Chondrocyte (in vitro differentiated cells): Measurements from ENCODE around the gene DUSP21. TPM values are rescaled to one million over a fixed set of nuclear protein-coding genes. Genes with fewer than 3 reads are reported as not detected.

Experiments used
- DNase-seq: peaks from one replicate; pipeline ENCODE4 v3.0.0; 2021; ENCODE audit warnings: mixed read lengths, low spot score
- H3K27ac Mint-ChIP-seq: one replicate; pipeline ENCODE4 v1.8.0; 2021; ENCODE audit warnings: mild to moderate bottlenecking, moderate library complexity, mixed read lengths; ENCODE audit not compliant: unreplicated experiment
- H3K27me3 Mint-ChIP-seq: 2 replicates; pipeline ENCODE4 v1.8.0; 2021; ENCODE audit warnings: low read depth, mixed read lengths
- H3K36me3 Mint-ChIP-seq: 2 replicates; pipeline ENCODE4 v1.8.0; 2021; ENCODE audit warnings: low read depth, mixed read lengths
- H3K4me1 Mint-ChIP-seq: 2 replicates; pipeline ENCODE4 v1.8.0; 2021; ENCODE audit warnings: low read depth, mild to moderate bottlenecking, mixed read lengths
- H3K4me3 Mint-ChIP-seq: one replicate; pipeline ENCODE4 v1.8.0; 2021; ENCODE audit warnings: mild to moderate bottlenecking, moderate library complexity, mixed read lengths; ENCODE audit not compliant: unreplicated experiment
- H3K9me3 Mint-ChIP-seq: 2 replicates; pipeline ENCODE4 v1.8.0; 2021; ENCODE audit warnings: low read depth, mixed read lengths
- total RNA-seq: library from RNA; stranded (reverse); gene quantifications from 3 replicates; pipeline ENCODE4 v1.2.1, GENCODE V29; 2021
- TF ChIP-seq, protein P1 (sequence below): fragments of 200-600 bp; sonication (generic); IDR thresholded peaks from 2 replicates; pipeline ENCODE4 v1.5.0; 2021; ENCODE audit warnings: antibody characterized with exemption, mild to moderate bottlenecking, moderate library complexity

Gene DUSP21
- total RNA-seq, 1 donor from 2014 or later: not detected

DNA sequence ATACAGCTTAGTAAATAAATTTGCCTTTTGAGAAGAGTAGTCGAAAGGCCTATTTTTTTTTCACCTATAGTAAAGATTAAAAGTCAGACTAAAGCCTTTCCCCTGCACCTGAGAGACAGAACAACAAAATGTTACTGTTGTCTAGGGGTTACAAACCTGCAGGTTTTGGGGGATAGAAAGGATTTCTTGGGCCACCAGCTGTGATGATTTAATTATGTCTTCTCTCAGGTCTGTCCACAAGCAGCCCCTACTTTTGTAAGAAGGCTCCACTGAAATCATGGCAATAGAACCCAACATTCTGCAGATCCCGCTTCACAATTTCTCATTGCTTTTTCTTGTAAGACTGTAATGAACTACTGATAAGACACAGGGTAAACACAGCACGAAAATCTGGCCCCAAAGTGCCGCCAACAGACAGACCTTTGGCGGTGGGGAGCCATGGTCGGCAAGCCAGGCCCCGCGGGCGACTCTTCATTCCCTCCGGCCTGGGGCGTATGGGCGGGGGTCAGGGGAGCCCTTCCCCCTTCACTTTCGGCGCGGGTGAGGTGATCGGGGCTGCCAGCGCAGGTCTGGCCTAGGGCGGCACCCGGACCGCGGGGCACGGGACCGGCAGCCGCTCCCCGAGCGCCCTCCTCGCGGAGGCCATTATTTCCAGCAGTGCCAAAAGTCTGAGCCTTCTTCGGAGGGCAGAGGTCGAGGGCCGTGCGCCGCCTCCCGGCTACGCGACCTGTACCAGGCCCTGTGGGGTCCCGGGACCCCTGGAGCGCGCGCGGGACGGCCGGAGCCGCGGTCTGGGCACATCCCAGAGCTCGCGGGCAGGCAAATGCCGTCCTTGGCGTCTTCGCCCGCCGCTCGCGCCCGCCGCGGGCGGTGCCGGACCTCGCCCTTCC is 28.4 kb downstream of the DUSP21 start:
- Mint-ChIP-seq H3K4me1 (peaks cover 25% of the 10 kb centered on the region), H3K9me3 (peaks cover 3% of the 10 kb centered on the region), H3K27me3 (no peaks in the 10 kb centered on the region), H3K36me3 (no peaks in the 10 kb centered on the region), H3K4me3 (peak overlapping the region; percentile 88), H3K27ac (peak overlapping the region; percentile 91)
- TF ChIP-seq, protein P1, sequence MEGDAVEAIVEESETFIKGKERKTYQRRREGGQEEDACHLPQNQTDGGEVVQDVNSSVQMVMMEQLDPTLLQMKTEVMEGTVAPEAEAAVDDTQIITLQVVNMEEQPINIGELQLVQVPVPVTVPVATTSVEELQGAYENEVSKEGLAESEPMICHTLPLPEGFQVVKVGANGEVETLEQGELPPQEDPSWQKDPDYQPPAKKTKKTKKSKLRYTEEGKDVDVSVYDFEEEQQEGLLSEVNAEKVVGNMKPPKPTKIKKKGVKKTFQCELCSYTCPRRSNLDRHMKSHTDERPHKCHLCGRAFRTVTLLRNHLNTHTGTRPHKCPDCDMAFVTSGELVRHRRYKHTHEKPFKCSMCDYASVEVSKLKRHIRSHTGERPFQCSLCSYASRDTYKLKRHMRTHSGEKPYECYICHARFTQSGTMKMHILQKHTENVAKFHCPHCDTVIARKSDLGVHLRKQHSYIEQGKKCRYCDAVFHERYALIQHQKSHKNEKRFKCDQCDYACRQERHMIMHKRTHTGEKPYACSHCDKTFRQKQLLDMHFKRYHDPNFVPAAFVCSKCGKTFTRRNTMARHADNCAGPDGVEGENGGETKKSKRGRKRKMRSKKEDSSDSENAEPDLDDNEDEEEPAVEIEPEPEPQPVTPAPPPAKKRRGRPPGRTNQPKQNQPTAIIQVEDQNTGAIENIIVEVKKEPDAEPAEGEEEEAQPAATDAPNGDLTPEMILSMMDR: no peak
- DNase-seq: peak; percentile 75

DNA sequence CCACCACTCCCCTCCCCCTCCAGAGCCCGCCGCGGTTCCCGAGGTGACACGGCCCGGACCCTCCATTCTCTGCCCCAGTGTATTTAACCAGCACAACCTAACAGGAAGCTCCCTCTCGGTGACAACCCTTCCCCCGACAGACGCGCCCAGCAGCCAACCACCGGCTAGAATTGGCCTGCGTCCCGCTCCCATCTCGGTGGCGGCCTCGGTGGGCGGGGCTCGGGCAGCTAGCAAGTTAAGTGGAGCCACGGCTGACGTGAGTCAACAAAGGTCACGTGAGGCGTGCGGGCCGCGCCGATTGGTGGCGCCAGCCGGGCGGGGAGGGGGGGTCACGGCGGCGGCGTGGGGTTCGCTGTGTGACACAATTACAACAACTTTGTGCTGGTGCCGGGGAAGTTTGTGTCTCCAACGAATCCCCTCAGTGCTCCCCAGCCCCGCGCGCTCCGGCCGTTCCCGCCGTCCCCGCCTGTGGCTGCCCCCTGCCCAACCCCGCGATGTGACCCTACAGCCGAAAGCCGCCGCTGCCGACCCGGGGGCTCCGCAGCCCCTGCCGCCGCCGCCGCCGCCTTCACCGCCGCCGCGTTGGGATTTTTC is 29.1 kb downstream of the DUSP21 start, which contains the start of gene KDM6A:
TSS of gene KDM6A (plus strand) at position 368 of the 594 bp plus-strand sequence. CDS start 364 bp downstream, outside the sequence.
- TF ChIP-seq, protein P1: no peak
- peak within 1 kb of the TSS; percentile 88 for H3K4me3 Mint-ChIP-seq
- no peaks in the 10 kb centered on the region for H3K27me3 Mint-ChIP-seq
- no peaks in the 10 kb centered on the region for H3K9me3 Mint-ChIP-seq
- peak; percentile 98 for DNase-seq
- H3K36me3 Mint-ChIP-seq: no peaks in the 10 kb centered on the region
- peak within 1 kb of the TSS; percentile 95 for H3K27ac Mint-ChIP-seq
- peaks cover 25% of the 10 kb centered on the region for H3K4me1 Mint-ChIP-seq

DNA sequence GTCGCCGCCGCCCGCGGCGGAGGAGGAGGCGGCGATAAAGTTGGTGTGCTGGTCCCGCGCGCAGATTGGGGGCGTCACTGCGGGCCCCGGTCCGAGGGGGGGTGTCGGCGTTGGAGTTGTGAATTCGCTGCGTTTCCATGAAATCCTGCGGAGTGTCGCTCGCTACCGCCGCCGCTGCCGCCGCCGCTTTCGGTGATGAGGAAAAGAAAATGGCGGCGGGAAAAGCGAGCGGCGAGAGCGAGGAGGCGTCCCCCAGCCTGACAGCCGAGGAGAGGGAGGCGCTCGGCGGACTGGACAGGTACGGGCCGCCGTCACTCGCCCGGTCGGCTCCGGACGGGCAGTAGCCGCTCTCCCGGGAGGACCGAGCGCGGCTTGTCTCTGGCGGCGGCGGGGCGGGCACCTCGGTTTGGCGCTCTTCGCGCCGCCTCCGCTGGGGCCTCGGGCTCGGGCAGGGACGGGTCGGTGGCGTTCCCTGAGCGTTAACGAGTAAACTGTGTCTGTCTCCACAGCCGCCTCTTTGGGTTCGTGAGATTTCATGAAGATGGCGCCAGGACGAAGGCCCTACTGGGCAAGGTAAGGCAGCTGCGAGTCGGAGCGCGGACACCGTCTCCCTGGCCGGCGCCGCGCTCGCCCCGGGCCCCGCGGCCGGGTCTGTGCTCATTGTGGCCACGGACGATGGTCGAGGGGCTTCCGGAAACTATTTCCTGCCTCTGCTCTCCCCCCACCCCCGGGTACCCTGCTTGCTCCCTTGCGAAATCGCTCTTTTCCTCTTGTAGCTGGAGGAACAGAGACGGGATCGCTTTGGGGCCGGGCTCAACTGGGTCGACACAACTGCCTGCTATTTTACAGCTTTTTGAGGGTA is 29.8 kb downstream of the DUSP21 start:
- Mint-ChIP-seq H3K9me3 (no peaks in the 10 kb centered on the region), H3K4me1 (peaks cover 25% of the 10 kb centered on the region), H3K27me3 (no peaks in the 10 kb centered on the region), H3K36me3 (no peaks in the 10 kb centered on the region), H3K27ac (peak overlapping the region; percentile 95), H3K4me3 (peak overlapping the region; percentile 88)
- no peak for DNase-seq
- TF ChIP-seq, protein P1: peak; percentile 28

DNA sequence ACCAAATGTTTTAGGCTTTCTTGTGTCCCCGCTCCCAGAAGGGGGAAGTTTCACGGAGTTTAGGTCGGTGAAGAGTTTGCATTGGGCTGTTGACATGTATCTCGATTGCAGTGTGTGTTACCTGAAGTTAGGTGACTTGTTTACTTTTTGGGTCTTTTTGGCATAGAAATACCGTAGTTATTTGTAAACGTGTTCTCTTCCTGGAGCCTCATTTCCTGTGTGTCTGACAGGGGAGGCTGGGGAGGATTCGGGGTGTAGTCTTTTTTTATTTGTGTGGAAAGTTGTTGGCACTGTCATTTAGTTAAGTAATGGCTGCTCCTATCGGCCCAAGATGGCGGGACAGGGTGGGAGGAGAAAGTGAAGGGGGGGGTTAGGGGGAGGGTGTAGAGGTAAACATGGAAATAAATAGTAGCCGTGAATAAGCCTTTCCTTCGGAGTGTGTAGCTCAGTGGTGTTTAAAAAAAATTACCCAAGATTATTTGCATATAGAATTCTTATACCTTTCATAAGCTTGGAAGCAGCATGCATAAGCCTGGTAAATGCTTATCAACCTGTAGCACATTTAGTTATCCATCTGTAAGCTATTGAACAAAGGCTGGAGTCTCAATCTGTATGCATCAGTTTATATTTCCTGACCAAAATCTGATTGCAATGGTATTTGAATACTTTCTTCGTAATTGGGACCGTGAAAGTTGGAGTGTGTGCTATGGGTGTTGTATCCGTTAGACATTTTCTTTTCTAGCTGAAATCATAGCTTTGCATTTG is 30.8 kb downstream of the DUSP21 start:
- TF ChIP-seq, protein P1: no peak
- no peaks in the 10 kb centered on the region for H3K36me3 Mint-ChIP-seq

More for the DNA sequence above, 30.8 kb downstream of the DUSP21 start:
- Mint-ChIP-seq H3K27ac (peak overlapping the region; percentile 95), H3K4me3 (peak overlapping the region; percentile 88), H3K4me1 (peaks cover 25% of the 10 kb centered on the region), H3K27me3 (no peaks in the 10 kb centered on the region), H3K9me3 (no peaks in the 10 kb centered on the region)
- no peak for DNase-seq
